Endothelial cell of umbilical vein (primary cell): ENCODE results near the gene DCAF11. TPM values are rescaled to one million over a fixed set of nuclear protein-coding genes. Genes with fewer than 3 reads are reported as not detected.

Source experiments
- BruUV-seq: library from RNA; stranded (reverse); fragments of 400-500 nt; replicated peaks from 2 replicates; lab custom pipeline; 2021; lab: Mats Ljungman, UMichigan
- CTCF ChIA-PET: fragments of 300-600, 350-600 bp; sonication (Branson Sonifier 250); formaldehyde crosslinking; loops from one replicate; lab custom pipeline; 2021; ENCODE audit warnings: antibody characterized with exemption, inconsistent platforms; lab: Charles Lee
- POLR2A ChIA-PET: fragments of 300-600, 350-600 bp; sonication (Branson Sonifier 250); formaldehyde crosslinking; loops from one replicate; lab custom pipeline; 2021; ENCODE audit warnings: antibody characterized with exemption, inconsistent platforms; lab: Charles Lee
- DNase-seq: peaks from one replicate; pipeline ENCODE4 v3.0.0-alpha.2; 2011; ENCODE audit warnings: low read depth, low spot score
- FAIRE-seq: peaks from 2 replicates; lab custom pipeline; 2011; peaks lifted over from hg19 to GRCh38; lab: Jason Lieb, UNC
- H2AFZ ChIP-seq: 2 replicates; pipeline ENCODE4 v1.6.0; 2012; ENCODE audit warnings: low read depth, low read length, control low read depth, inconsistent platforms
- H3K27ac ChIP-seq: 2 replicates; pipeline ENCODE4 v1.5.1; 2011; ENCODE audit warnings: low read depth, mild to moderate bottlenecking, control low read depth, low read length, moderate library complexity; ENCODE audit not compliant: insufficient read depth
- H3K27me3 ChIP-seq, 2 experiments: 2 replicates each; pipeline versions ENCODE4 v1.6.0 to v1.6.1; 2011; ENCODE audit warnings: low read length in 2 of 2, mixed read lengths in 1 of 2; ENCODE audit not compliant: control insufficient read depth in 2 of 2, insufficient read depth in 2 of 2
- H3K36me3 ChIP-seq, 2 experiments: 2 replicates in 1 of 2; 3 replicates in 1 of 2; pipeline ENCODE4 v1.5.1; 2011; ENCODE audit warnings: low read length in 2 of 2, mild to moderate bottlenecking in 1 of 2, moderate library complexity in 1 of 2; ENCODE audit not compliant: control insufficient read depth in 2 of 2, insufficient read depth in 2 of 2; ENCODE audit errors: extremely low read depth in 1 of 2
- H3K4me1 ChIP-seq: 3 replicates; pipeline ENCODE4 v1.5.1; 2011; ENCODE audit warnings: mild to moderate bottlenecking, low read length; ENCODE audit not compliant: control insufficient read depth, insufficient read depth; ENCODE audit errors: extremely low read depth
- H3K4me2 ChIP-seq: 2 replicates; pipeline ENCODE4 v1.6.1; 2011; ENCODE audit warnings: low read length, control low read depth, mixed read lengths; ENCODE audit not compliant: insufficient read depth
- H3K4me3 ChIP-seq, 3 experiments: fragments of 200-600 bp in 1 of 3; sonication (generic), shearing (Covaris generic) in 1 of 3; replicated peaks in 1 of 3; 2 replicates each; pipeline ENCODE4 v1.5.1; 2011 to 2016; ENCODE audit warnings: control low read depth in 3 of 3, low read length in 3 of 3, mild to moderate bottlenecking in 2 of 3, inconsistent platforms in 1 of 3, low read depth in 1 of 3, moderate library complexity in 1 of 3; ENCODE audit not compliant: insufficient read depth in 1 of 3
- H3K79me2 ChIP-seq: 2 replicates; pipeline ENCODE4 v1.6.0; 2012; ENCODE audit warnings: low read length, inconsistent platforms; ENCODE audit not compliant: control insufficient read depth, insufficient read depth
- H3K9ac ChIP-seq: replicated peaks from 2 replicates; pipeline ENCODE3; 2011; ENCODE audit warnings: low read length, control low read depth; ENCODE audit not compliant: insufficient read depth; ENCODE audit errors: extremely low read depth
- H3K9me1 ChIP-seq: replicated peaks from 3 replicates; pipeline ENCODE4 v1.6.0; 2011; ENCODE audit warnings: mild to moderate bottlenecking, low read length; ENCODE audit not compliant: control insufficient read depth, insufficient read depth; ENCODE audit errors: extremely low read depth
- H3K9me3 ChIP-seq: replicated peaks from 2 replicates; pipeline ENCODE4 v1.5.1; 2012; ENCODE audit warnings: low read length, inconsistent platforms; ENCODE audit not compliant: control insufficient read depth, insufficient read depth
- H4K20me1 ChIP-seq: replicated peaks from 2 replicates; pipeline ENCODE3; 2011; ENCODE audit warnings: mild to moderate bottlenecking, low read length; ENCODE audit not compliant: control insufficient read depth, insufficient read depth; ENCODE audit errors: extremely low read depth
- CTCF ChIP-seq, 2 donors: IDR thresholded peaks; 1 replicate in 1 of 2; 2 replicates in 1 of 2; pipeline ENCODE4 v1.5.1; 2011; ENCODE audit warnings: low read length in 2 of 2, mild to moderate bottlenecking in 2 of 2, moderate library complexity in 2 of 2, control low read depth in 1 of 2, inconsistent platforms in 1 of 2, low read depth in 1 of 2; ENCODE audit not compliant: insufficient read depth in 1 of 2; ENCODE audit errors: extremely low read depth in 1 of 2
- EZH2 ChIP-seq: IDR thresholded peaks from 2 replicates; pipeline ENCODE4 v1.6.1; 2012; ENCODE audit warnings: borderline replicate concordance, low read depth, mild to moderate bottlenecking, moderate library complexity, low read length, inconsistent platforms; ENCODE audit not compliant: severe bottlenecking
- FOS ChIP-seq: IDR thresholded peaks from 2 replicates; pipeline ENCODE4 v1.6.1; 2011; ENCODE audit warnings: mild to moderate bottlenecking, low read length, moderate library complexity, borderline replicate concordance; ENCODE audit not compliant: insufficient read depth
- GATA2 ChIP-seq: IDR thresholded peaks from 2 replicates; pipeline ENCODE4 v1.7.0; 2011; ENCODE audit warnings: low read depth, mild to moderate bottlenecking, moderate library complexity, mixed read lengths, low read length; ENCODE audit not compliant: insufficient read length, insufficient read depth
- JUN ChIP-seq: IDR thresholded peaks from 2 replicates; pipeline ENCODE4 v1.6.1; 2011; ENCODE audit warnings: borderline replicate concordance, low read depth; ENCODE audit not compliant: insufficient read length, insufficient read depth
- MAX ChIP-seq: IDR thresholded peaks from 2 replicates; pipeline ENCODE4 v1.6.1; 2011; ENCODE audit not compliant: insufficient read depth, insufficient read length
- MYC ChIP-seq: IDR thresholded peaks from one replicate; pipeline ENCODE4 v1.6.1; 2011; ENCODE audit warnings: mild to moderate bottlenecking, low read depth, low read length
- POLR2A ChIP-seq: IDR thresholded peaks from 2 replicates; pipeline ENCODE4 v1.6.1; 2012; ENCODE audit warnings: low read depth, mild to moderate bottlenecking, control low read depth, low read length
- POLR2AphosphoS5 ChIP-seq: IDR thresholded peaks from 2 replicates; pipeline ENCODE4 v1.6.1; 2012; ENCODE audit warnings: low read depth, mild to moderate bottlenecking, control low read depth, low read length, moderate library complexity; ENCODE audit not compliant: insufficient read depth
- dilution Hi-C: fragments of 300-500 bp; cut with MboI; formaldehyde crosslinking; loops from one replicate; pipeline ENCODE4 v1.15.0; 2019; ENCODE audit warnings: low sequenced_read_pairs; ENCODE audit not compliant: extremely low pct_ligation_motif_present
- intact Hi-C: fragments of 100-400 bp; cut with micrococcal nuclease; formaldehyde crosslinking; loops from one replicate; pipeline ENCODE4 v1.10.0; 2022
- polyA plus RNA-seq, 4 experiments: library from polyadenylated mRNA; depleted of rRNA in 3 of 4; stranded (reverse) in 3 of 4; unstranded in 1 of 4; fragments of >200 nt; gene quantifications; 2 replicates each; pipeline versions ENCODE4 v1.2.1 to v1.2.3, GENCODE V29; 2011 to 2012; ENCODE audit warnings: missing spikeins in 1 of 4
- total RNA-seq: library from RNA; stranded (reverse); gene quantifications from 2 replicates; pipeline ENCODE4 v1.2.3, GENCODE V29; 2021

The DCAF11 gene
- total and polyA plus RNA-seq, 2 donors (not counting 3 experiments of a cell fraction or from before 2014, with no cell fraction given), result 37.3 to 38.5 TPM

- TF ChIP-seq FOS (no peak), CTCF (IDR thresholded peaks at IDR 0.05; ENCODE audit: extremely low read depth in 1 of 2, insufficient read depth in 1 of 2, low read depth in 1 of 2, low read length in 2 of 2) (no peak), EZH2 (no peak), MAX (no peak), GATA2 (no peak), JUN (no peak), POLR2A (no peak), POLR2AphosphoS5 (no peak), MYC (no peak)
- POLR2A ChIA-PET, result no interaction called here
- FAIRE-seq, result no peak
Measured at GRCh38 chr14:24096545-24097181, 17.9 kb upstream of the DCAF11 start.

More at GRCh38 chr14:24096545-24097181, 17.9 kb upstream of the DCAF11 start:
- Histone ChIP-seq H3K9me3 (no peaks in the 10 kb centered on the region), H3K4me2 (no peak overlapping the region), H2AFZ (no peak overlapping the region), H3K9ac (no peak overlapping the region), H3K27me3 (no peaks in the 10 kb centered on the region), H3K4me1 (peaks cover 9% of the 10 kb centered on the region), H3K36me3 (peaks cover 0 to 2% of the 10 kb centered on the region in 2 experiments), H3K79me2 (peaks cover 4% of the 10 kb centered on the region), H3K27ac (no peak overlapping the region), H3K9me1 (no peaks in the 10 kb centered on the region), H3K4me3 (no peak overlapping the region), H4K20me1 (no peaks in the 10 kb centered on the region)
- no peak for DNase-seq
- intact Hi-C loops (no loop called here), dilution Hi-C loops (no loop called here)
- CTCF ChIA-PET, result interaction anchor here (1.7 to 9.6 kb wide), 3 partner anchors 10 to 38 kb away, joined by 4 to 126 read pairs (median 7); no protein-coding TSS in a partner anchor
- no TSS peak for BruUV-seq
